D341Med (cell line): Measurements from ENCODE around the gene VDAC1.

Experiments used
- DNase-seq: peaks from one replicate; pipeline ENCODE4 v3.0.0; 2012; ENCODE audit warnings: low spot score

The VDAC1 gene

GRCh38 chr5:133926489-133927299, 78.1 kb downstream of the VDAC1 start:
- no peak for DNase-seq

GRCh38 chr5:133925866-133926488, 78.8 kb downstream of the VDAC1 start:
- DNase-seq = no peak

DNA sequence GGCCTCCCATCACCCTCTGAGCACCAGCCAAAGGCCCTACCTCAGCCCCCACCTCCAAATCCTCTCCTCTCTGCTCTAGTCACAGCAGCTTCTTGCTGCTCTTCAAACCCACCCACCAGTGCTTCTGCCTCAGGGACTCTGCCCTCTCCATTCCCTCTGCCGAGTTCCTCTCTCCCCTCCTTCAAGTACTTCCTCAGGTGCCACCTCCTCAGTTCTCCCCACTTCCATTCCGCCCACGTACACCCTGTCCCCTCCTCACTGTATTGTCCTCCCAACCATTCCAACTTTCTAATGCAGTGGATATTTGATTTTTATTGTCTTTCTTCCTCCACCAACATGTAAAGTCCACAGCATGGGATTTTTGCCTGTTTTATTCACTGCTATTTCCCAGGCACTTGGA, 79.5 kb downstream of the VDAC1 start:
- DNase-seq = no peak

- DNase-seq = no peak
Measured at GRCh38 chr5:133924221-133924920, 80.4 kb downstream of the VDAC1 start.

GRCh38 chr5:133921979-133922378, 82.8 kb downstream of the VDAC1 start:
- DNase-seq = no peak
